ENCODE measurements around the gene ALOX15. TPM values are rescaled to one million over a fixed set of nuclear protein-coding genes. Genes with fewer than 3 reads are reported as not detected.

ALOX15 gene
- total RNA-seq, 4 donors from 2014 or later: 24.4 to 379 (median 119) TPM; not detected in 1

DNA sequence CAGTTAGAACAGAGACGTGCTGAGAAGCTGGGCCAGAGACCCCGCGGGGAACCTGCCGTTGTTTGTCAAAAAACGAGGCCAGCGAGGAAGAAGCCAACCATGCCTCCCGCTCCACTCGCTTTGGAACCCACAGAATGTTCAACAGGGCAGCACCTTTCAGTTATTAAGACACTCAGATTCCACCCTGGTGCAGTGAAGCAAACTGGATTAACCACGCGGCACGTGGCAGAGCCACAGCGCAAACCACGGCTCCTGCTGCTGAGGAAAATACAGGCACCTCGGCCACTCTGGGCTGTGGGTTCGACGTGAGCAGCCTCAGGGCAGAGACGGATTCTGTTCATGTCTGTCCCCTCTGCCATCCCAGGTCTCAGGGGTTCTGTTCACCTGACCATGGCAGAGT lies 24.4 kb downstream of the ALOX15 start:
- DNase-seq (ENCODE audit: low spot score): no peak
- TF ChIP-seq, protein P1, sequence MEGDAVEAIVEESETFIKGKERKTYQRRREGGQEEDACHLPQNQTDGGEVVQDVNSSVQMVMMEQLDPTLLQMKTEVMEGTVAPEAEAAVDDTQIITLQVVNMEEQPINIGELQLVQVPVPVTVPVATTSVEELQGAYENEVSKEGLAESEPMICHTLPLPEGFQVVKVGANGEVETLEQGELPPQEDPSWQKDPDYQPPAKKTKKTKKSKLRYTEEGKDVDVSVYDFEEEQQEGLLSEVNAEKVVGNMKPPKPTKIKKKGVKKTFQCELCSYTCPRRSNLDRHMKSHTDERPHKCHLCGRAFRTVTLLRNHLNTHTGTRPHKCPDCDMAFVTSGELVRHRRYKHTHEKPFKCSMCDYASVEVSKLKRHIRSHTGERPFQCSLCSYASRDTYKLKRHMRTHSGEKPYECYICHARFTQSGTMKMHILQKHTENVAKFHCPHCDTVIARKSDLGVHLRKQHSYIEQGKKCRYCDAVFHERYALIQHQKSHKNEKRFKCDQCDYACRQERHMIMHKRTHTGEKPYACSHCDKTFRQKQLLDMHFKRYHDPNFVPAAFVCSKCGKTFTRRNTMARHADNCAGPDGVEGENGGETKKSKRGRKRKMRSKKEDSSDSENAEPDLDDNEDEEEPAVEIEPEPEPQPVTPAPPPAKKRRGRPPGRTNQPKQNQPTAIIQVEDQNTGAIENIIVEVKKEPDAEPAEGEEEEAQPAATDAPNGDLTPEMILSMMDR (IDR thresholded peaks at IDR 0.05): no peak
- ATAC-seq (ENCODE audit: low FRiP score): no peak

DNA sequence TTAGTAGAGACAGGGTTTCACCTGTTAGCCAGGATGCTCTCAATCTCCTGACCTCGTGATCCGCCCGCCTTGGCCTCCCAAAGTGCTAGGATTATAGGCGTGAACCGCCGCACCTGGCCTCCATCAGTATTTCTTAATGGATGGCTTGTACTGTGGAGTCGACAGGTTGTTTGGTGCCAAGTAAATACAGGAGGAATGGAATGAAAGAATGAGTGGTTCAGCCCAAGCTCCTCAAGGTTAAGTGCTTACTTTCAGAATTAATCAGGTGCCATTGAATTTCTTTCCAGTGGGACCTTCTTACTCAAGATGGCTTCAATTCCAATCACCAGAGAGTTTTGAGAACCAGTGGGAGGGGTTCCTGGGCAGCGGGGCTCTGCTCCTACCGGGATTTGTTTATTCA lies 25.0 kb downstream of the ALOX15 start:
- DNase-seq (ENCODE audit: low spot score) (no peak), ATAC-seq (ENCODE audit: low FRiP score) (no peak)
- TF ChIP-seq, protein P1 (IDR thresholded peaks at IDR 0.05): no peak

DNA sequence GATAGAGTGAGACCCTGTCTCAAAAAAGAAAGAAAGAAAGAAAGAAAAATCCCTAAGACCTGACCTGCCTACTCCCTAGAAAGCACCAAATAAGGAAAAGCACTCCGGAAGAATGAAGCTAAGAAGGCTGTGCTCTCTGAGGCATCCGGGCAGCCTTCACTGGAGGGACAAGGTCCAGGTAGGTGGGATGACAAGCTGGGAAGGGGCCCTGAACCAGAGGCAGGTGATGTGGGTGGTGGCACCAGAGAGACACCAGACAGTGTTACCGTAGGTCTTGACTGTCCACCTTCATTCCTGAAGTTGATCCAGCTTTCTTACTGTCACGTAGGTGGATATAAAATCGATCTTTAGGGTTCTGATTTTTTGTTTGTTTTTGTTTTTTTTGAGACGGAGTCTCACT lies 30.8 kb downstream of the ALOX15 start:
- TF ChIP-seq, protein P1 (IDR thresholded peaks at IDR 0.05): no peak
- no peak for DNase-seq (ENCODE audit: low spot score)
- no peak for ATAC-seq (ENCODE audit: low FRiP score)

DNA sequence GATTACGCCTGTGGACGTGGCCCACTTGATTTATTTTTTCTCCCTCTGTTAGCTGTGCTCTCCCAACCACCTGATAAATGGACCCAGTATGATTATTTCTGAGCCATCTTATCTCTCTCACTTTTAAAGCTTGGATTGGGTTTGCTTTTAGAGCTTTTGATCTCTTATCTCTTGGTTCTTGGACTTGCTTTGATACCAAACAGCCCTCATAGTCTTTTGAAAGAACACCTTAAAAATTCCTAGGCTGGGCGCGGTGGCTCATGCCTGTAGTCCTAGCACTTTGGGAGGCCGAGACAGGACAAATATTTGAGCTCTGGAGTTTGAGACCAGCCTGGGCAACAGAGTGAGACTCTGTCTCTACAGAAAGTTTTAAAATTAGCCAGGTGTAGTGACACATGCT lies 31.3 kb downstream of the ALOX15 start:
- no peak for DNase-seq (ENCODE audit: low spot score)
- no peak for ATAC-seq (ENCODE audit: low FRiP score)
- TF ChIP-seq, protein P1 (IDR thresholded peaks at IDR 0.05): no peak

DNA sequence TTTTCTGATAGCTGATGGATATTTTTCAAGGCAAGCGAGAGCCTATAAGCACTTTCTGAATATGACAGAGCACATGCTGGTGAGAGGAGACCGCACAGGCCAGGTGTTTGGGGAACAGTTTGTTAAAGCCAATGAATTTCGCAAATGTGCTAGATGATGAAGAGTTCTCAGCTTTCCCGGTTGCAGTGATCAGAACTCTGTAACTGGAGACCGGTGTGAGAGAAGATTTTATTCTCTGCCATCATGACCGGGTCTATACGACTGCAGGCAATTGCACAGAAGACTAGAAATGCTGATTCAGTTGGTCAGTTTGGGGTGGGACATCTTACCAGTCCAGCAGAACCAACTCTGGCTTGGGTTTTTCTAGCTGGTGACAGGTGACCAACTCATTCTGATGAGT lies 31.7 kb downstream of the ALOX15 start:
- no peak for DNase-seq (ENCODE audit: low spot score)
- no peak for ATAC-seq (ENCODE audit: low FRiP score)
- TF ChIP-seq, protein P1 (IDR thresholded peaks at IDR 0.05): no peak

DNA sequence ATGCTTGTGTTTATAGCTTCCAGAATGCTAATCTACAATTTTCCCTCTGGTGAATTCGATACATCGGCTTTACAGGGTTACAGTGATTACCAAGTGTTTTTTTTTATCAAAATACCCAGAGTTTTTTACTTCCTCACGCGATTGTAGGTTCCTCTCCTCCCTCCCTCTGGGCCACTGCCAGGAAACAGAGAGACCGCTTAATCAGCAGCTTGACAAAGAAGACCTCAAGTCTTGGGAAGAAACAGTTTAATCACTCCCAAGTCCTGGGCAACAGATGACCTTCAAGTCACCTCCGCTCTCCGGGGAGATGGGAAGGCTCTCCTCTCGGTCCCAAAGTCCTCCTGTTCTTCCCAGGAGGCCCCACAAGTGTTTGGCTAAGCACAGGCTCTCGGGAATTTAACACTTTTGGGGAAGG lies 33.7 kb downstream of the ALOX15 start:
- ATAC-seq (ENCODE audit: low FRiP score) (peak; percentile 46), DNase-seq (ENCODE audit: low spot score) (peak; percentile 68)
- TF ChIP-seq, protein P1 (IDR thresholded peaks at IDR 0.05): no peak

DNA sequence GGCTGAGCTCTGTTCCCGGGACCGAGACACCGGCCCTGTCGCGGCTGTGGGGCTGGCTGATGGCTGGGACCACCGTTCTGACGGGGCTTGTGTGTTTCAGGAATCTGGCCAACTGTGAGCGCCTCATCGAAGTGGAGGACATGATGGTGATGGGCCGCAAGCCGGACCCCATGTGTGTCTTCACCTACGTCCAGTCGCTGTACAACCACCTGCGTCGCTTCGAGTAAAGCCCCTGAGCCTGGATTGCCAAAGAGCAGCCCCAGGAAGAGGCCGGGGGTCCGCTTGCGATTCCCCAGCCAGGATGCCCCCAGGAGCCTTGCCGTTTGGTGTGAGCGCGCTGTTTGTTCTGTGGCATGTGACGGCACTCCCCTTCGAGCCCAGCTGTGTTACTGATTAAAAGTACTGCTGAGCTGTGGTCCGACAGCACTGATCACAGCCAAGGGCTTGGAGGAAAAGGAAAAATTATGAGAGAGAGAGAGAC lies 34.2 kb downstream of the ALOX15 start:
- DNase-seq (ENCODE audit: low spot score): no peak
- ATAC-seq (ENCODE audit: low FRiP score): no peak
- TF ChIP-seq, protein P1 (IDR thresholded peaks at IDR 0.05): no peak
